Liver (tissue), 9 donors: ENCODE measurements around the gene XAF1. TPM values are rescaled to one million over a fixed set of nuclear protein-coding genes. Genes with fewer than 3 reads are reported as not detected.
A peak's percentile ranks its signal among the peaks of the same experiment; 100 is the strongest.

Experiments
- DNase-seq: peaks from one replicate; pipeline ENCODE4 v3.0.0-alpha.2; 2017; ENCODE audit warnings: low spot score
- H3K27ac ChIP-seq, 2 donors: one replicate each; pipeline ENCODE4 v1.7.0; 2013; ENCODE audit warnings: inconsistent platforms in 2 of 2, low read length in 2 of 2, control low read depth in 1 of 2, low read depth in 1 of 2, mild to moderate bottlenecking in 1 of 2
- H3K27me3 ChIP-seq, 4 donors: one replicate each; pipeline versions ENCODE4 v1.6.1 to v1.7.0; 2013; ENCODE audit warnings: low read length in 3 of 4, inconsistent platforms in 1 of 4, mild to moderate bottlenecking in 1 of 4, moderate library complexity in 1 of 4; ENCODE audit not compliant: control insufficient read depth in 4 of 4, insufficient read depth in 4 of 4
- H3K36me3 ChIP-seq, 4 donors: one replicate each; pipeline versions ENCODE4 v1.6.1 to v1.7.0; 2013; ENCODE audit warnings: low read length in 3 of 4, mild to moderate bottlenecking in 3 of 4, low read depth in 1 of 4, moderate library complexity in 1 of 4; ENCODE audit not compliant: control insufficient read depth in 4 of 4, insufficient read depth in 3 of 4
- H3K4me1 ChIP-seq, 4 donors: one replicate each; pipeline versions ENCODE4 v1.6.1 to v1.7.0; 2013; ENCODE audit warnings: low read length in 3 of 4, mild to moderate bottlenecking in 3 of 4, moderate library complexity in 1 of 4; ENCODE audit not compliant: control insufficient read depth in 4 of 4, insufficient read depth in 4 of 4
- H3K4me3 ChIP-seq, 3 donors: one replicate each; pipeline versions ENCODE4 v1.6.1 to v1.7.0; 2013; ENCODE audit warnings: low read length in 3 of 3, control low read depth in 1 of 3, low read depth in 1 of 3, mild to moderate bottlenecking in 1 of 3
- H3K9ac ChIP-seq, 2 donors: one replicate each; pipeline ENCODE4 v1.7.0; 2013; ENCODE audit warnings: low read length in 2 of 2, mild to moderate bottlenecking in 2 of 2, moderate library complexity in 2 of 2, control low read depth in 1 of 2, low read depth in 1 of 2
- H3K9me3 ChIP-seq, 4 donors: one replicate each; pipeline versions ENCODE4 v1.6.1 to v1.7.0; 2013; ENCODE audit warnings: low read length in 3 of 4; ENCODE audit not compliant: control insufficient read depth in 4 of 4
- EGR1 ChIP-seq, 2 donors: IDR thresholded peaks; 2 replicates each; pipeline ENCODE4 v1.6.1; 2016 to 2018; ENCODE audit warnings: antibody characterized with exemption in 2 of 2, low read depth in 2 of 2
- FOXA1 ChIP-seq: IDR thresholded peaks from 2 replicates; pipeline ENCODE4 v1.6.1; 2016; ENCODE audit warnings: antibody characterized with exemption
- FOXA2 ChIP-seq: IDR thresholded peaks from 2 replicates; pipeline ENCODE4 v1.6.1; 2016; ENCODE audit warnings: antibody characterized with exemption
- GABPA ChIP-seq, 2 donors: IDR thresholded peaks in 1 of 2; conservative IDR thresholded peaks in 1 of 2; 2 replicates each; pipeline ENCODE4 v1.6.1; 2016; ENCODE audit warnings: antibody characterized with exemption in 2 of 2, mild to moderate bottlenecking in 1 of 2, moderate library complexity in 1 of 2
- HNF4A ChIP-seq, 2 donors: conservative IDR thresholded peaks; 2 replicates each; pipeline ENCODE4 v1.6.1; 2016; ENCODE audit warnings: antibody characterized with exemption in 2 of 2, mild to moderate bottlenecking in 2 of 2
- HNF4G ChIP-seq: IDR thresholded peaks from 2 replicates; pipeline ENCODE4 v1.6.1; 2016; ENCODE audit warnings: antibody characterized with exemption
- JUND ChIP-seq, 2 donors: IDR thresholded peaks; 2 replicates each; pipeline ENCODE4 v1.6.1; 2016; ENCODE audit warnings: antibody characterized with exemption in 2 of 2
- NR2F2 ChIP-seq: IDR thresholded peaks from 2 replicates; pipeline ENCODE4 v1.6.1; 2016; ENCODE audit warnings: antibody characterized with exemption
- RAD21 ChIP-seq, 2 donors: IDR thresholded peaks; 2 replicates each; pipeline ENCODE4 v1.6.1; 2016; ENCODE audit warnings: antibody characterized with exemption in 2 of 2, mild to moderate bottlenecking in 2 of 2
- RXRA ChIP-seq, 2 donors: IDR thresholded peaks; 2 replicates each; pipeline ENCODE4 v1.6.1; 2017 to 2018; ENCODE audit warnings: antibody characterized with exemption in 2 of 2, mild to moderate bottlenecking in 1 of 2
- SP1 ChIP-seq: IDR thresholded peaks from 2 replicates; pipeline ENCODE4 v1.6.1; 2018; ENCODE audit warnings: antibody characterized with exemption, mild to moderate bottlenecking
- TAF1 ChIP-seq: conservative IDR thresholded peaks from 2 replicates; pipeline ENCODE4 v1.6.1; 2016; ENCODE audit warnings: antibody characterized with exemption, mild to moderate bottlenecking
- YY1 ChIP-seq: IDR thresholded peaks from 2 replicates; pipeline ENCODE4 v1.6.1; 2016; ENCODE audit warnings: antibody characterized with exemption, mild to moderate bottlenecking
- WGBS: extraction: QIAGEN DNeasy Blood & Tissue Kit; methylation state at CpG from one replicate; pipeline ENCODE4 v1.1.7; 2013; 5-methylcytosine and 5-hydroxymethylcytosine counted together
- polyA plus RNA-seq, 2 donors: library from polyadenylated mRNA; stranded (reverse) in 1 of 2; unstranded in 1 of 2; fragments of 200-250 nt in 1 of 2; fragments of >200 nt in 1 of 2; fragmentation: Nextera tagmentation in 1 of 2; extraction: Ambion mirVana in 1 of 2; gene quantifications; one replicate each; pipeline versions ENCODE4 v1.2.1 to v1.2.3, GENCODE V29; 2013 to 2015
- total RNA-seq, 2 donors: library from RNA; depleted of rRNA; stranded (reverse); fragments of >200 nt; gene quantifications; one replicate each; pipeline ENCODE4 v1.2.3, GENCODE V29; 2014
- TF ChIP-seq, protein P1 (sequence below): fragments of 150-350 bp; IDR thresholded peaks from 2 replicates; pipeline ENCODE4 v1.5.1; 2017; ENCODE audit warnings: improper control_type of control experiment, low read depth, low read length; ENCODE audit not compliant: missing input control
- TF ChIP-seq, protein P2 (sequence below): IDR thresholded peaks from 2 replicates; pipeline ENCODE4 v1.6.1; 2016; ENCODE audit warnings: antibody characterized with exemption
- TF ChIP-seq, protein P3 (sequence below): IDR thresholded peaks from 2 replicates; pipeline ENCODE4 v1.6.1; 2016; ENCODE audit warnings: antibody characterized with exemption
- TF ChIP-seq, protein P4 (sequence below): IDR thresholded peaks from 2 replicates; pipeline ENCODE4 v1.6.1; 2016; ENCODE audit warnings: antibody characterized with exemption, mild to moderate bottlenecking
- TF ChIP-seq, protein P5 (sequence below): IDR thresholded peaks from 2 replicates; pipeline ENCODE4 v1.6.1; 2016; ENCODE audit warnings: antibody characterized with exemption
- donor health status: healthy.
- donor health status: healthy.
- donor health status: healthy.
- donor health status: healthy.
- donor health status: healthy.

Gene XAF1, protein sequence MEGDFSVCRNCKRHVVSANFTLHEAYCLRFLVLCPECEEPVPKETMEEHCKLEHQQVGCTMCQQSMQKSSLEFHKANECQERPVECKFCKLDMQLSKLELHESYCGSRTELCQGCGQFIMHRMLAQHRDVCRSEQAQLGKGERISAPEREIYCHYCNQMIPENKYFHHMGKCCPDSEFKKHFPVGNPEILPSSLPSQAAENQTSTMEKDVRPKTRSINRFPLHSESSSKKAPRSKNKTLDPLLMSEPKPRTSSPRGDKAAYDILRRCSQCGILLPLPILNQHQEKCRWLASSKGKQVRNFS
- 10 to 100 TPM in 1 of 2 donors, 1 to 10 TPM in 1; 6.7 to 33.9 TPM for total RNA-seq
- 10 to 100 TPM; 18.3 to 20.2 TPM for polyA plus RNA-seq

DNA sequence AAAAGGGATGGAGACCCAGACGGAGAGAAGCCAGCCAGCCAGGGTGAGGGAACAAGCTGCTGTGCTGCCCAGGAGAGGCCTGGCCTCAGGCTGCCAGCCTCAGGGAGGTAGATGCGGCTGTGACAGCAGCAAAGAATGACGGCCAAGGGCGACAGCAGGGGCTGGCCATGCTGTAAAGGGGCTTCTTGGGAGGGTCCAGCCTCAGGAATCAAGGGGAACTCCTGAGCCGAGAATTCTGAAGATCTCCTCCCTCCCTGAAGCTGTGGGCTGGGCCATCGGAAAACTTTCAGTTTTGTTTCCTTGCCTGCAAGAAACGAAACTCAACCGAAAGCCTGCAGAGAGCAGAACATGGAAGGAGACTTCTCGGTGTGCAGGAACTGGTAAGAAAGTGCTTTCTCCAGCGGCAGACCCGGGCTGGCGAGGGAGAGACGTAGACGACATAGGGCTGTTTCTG is at the start of gene XAF1:
XAF1 (plus strand) TSS at position 316 of the 454 bp plus-strand sequence; CDS start at position 349, 33 bp downstream.
- 3% methylated on average over 14 of the region's 14 CpGs for WGBS
- no peaks in the 10 kb centered on the region for H3K27me3 ChIP-seq
- peaks cover 11 to 43% (median 31%) of the 10 kb centered on the region in 4 donors for H3K4me1 ChIP-seq
- no peaks in the 10 kb centered on the region for H3K9me3 ChIP-seq
- peak within 1 kb of the TSS; percentile 79 to 89 for H3K9ac ChIP-seq
- DNase-seq: no peak
- peak within 1 kb of the TSS; percentile 92 to 97 for H3K27ac ChIP-seq
- H3K36me3 ChIP-seq: peaks cover 0 to 21% (median 19%) of the 10 kb centered on the region in 4 donors
- peak within 1 kb of the TSS; percentile 60 to 95 (median 88) for H3K4me3 ChIP-seq
- TF ChIP-seq GABPA (IDR thresholded peaks at IDR 0.05 in 1 of 2, conservative IDR thresholded peaks at IDR 0.05 in 1 of 2) (no peak), RAD21 (IDR thresholded peaks at IDR 0.05) (peak in 1 of 2 donors; percentile 29), RXRA (IDR thresholded peaks at IDR 0.05) (peak in 1 of 2 donors; percentile 6), YY1 (peak; percentile 69), EGR1 (IDR thresholded peaks at IDR 0.05; ENCODE audit: low read depth in 2 of 2) (no peak), JUND (IDR thresholded peaks at IDR 0.05) (no peak), FOXA1 (no peak)
- TF ChIP-seq, protein P1, sequence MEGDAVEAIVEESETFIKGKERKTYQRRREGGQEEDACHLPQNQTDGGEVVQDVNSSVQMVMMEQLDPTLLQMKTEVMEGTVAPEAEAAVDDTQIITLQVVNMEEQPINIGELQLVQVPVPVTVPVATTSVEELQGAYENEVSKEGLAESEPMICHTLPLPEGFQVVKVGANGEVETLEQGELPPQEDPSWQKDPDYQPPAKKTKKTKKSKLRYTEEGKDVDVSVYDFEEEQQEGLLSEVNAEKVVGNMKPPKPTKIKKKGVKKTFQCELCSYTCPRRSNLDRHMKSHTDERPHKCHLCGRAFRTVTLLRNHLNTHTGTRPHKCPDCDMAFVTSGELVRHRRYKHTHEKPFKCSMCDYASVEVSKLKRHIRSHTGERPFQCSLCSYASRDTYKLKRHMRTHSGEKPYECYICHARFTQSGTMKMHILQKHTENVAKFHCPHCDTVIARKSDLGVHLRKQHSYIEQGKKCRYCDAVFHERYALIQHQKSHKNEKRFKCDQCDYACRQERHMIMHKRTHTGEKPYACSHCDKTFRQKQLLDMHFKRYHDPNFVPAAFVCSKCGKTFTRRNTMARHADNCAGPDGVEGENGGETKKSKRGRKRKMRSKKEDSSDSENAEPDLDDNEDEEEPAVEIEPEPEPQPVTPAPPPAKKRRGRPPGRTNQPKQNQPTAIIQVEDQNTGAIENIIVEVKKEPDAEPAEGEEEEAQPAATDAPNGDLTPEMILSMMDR: no peak
- TF ChIP-seq, protein P2, sequence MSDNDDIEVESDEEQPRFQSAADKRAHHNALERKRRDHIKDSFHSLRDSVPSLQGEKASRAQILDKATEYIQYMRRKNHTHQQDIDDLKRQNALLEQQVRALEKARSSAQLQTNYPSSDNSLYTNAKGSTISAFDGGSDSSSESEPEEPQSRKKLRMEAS: no peak
- TF ChIP-seq, protein P3, sequence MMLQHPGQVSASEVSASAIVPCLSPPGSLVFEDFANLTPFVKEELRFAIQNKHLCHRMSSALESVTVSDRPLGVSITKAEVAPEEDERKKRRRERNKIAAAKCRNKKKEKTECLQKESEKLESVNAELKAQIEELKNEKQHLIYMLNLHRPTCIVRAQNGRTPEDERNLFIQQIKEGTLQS: no peak

DNA sequence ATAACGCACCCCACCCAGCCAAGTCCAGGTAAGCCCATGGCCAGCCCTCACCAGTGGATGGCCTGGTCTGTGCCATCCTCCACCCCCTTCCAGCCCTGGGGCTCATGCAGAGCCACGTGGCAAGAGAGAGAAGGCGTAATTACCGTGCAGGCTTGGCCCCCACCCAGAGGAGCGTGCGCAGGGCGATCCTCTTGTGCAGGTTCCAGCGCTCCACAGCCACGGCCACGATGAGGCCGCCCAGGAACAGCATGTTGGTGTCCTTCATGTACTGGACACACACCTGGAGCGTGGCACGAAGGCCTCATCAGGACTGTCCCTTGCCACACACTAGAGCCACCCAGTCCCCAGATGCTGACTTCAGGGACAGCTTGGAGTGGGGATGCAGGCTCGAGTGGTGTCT is 49.3 kb upstream of the XAF1 start:
- H3K27ac ChIP-seq: peak overlapping the region; percentile 79 to 97
- H3K9ac ChIP-seq: peak overlapping the region in 1 of 2 donors; percentile 39
- no peaks in the 10 kb centered on the region for H3K9me3 ChIP-seq
- WGBS: 42% methylated on average over 14 of the region's 14 CpGs
- no peak overlapping the region for H3K4me3 ChIP-seq
- peaks cover 21 to 85% (median 68%) of the 10 kb centered on the region in 4 donors for H3K4me1 ChIP-seq
- no peak for DNase-seq
- H3K27me3 ChIP-seq: no peaks in the 10 kb centered on the region
- H3K36me3 ChIP-seq: peaks cover 0 to 14% (median 5%) of the 10 kb centered on the region in 4 donors
- TF ChIP-seq FOXA2: peak; percentile 20
- TF ChIP-seq, protein P4, sequence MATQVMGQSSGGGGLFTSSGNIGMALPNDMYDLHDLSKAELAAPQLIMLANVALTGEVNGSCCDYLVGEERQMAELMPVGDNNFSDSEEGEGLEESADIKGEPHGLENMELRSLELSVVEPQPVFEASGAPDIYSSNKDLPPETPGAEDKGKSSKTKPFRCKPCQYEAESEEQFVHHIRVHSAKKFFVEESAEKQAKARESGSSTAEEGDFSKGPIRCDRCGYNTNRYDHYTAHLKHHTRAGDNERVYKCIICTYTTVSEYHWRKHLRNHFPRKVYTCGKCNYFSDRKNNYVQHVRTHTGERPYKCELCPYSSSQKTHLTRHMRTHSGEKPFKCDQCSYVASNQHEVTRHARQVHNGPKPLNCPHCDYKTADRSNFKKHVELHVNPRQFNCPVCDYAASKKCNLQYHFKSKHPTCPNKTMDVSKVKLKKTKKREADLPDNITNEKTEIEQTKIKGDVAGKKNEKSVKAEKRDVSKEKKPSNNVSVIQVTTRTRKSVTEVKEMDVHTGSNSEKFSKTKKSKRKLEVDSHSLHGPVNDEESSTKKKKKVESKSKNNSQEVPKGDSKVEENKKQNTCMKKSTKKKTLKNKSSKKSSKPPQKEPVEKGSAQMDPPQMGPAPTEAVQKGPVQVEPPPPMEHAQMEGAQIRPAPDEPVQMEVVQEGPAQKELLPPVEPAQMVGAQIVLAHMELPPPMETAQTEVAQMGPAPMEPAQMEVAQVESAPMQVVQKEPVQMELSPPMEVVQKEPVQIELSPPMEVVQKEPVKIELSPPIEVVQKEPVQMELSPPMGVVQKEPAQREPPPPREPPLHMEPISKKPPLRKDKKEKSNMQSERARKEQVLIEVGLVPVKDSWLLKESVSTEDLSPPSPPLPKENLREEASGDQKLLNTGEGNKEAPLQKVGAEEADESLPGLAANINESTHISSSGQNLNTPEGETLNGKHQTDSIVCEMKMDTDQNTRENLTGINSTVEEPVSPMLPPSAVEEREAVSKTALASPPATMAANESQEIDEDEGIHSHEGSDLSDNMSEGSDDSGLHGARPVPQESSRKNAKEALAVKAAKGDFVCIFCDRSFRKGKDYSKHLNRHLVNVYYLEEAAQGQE: peak; percentile 22
- no peak for TF ChIP-seq NR2F2
- TF ChIP-seq JUND (IDR thresholded peaks at IDR 0.05): no peak
- TF ChIP-seq, protein P2: peak; percentile 72
- peak in 1 of 2 donors; percentile 68 for TF ChIP-seq HNF4A (conservative IDR thresholded peaks at IDR 0.05)
- TF ChIP-seq, protein P3: no peak
- TF ChIP-seq GABPA (IDR thresholded peaks at IDR 0.05 in 1 of 2, conservative IDR thresholded peaks at IDR 0.05 in 1 of 2): no peak
- TF ChIP-seq, protein P1: no peak
- peak; percentile 11 for TF ChIP-seq FOXA1
- no peak for TF ChIP-seq HNF4G
- TF ChIP-seq YY1: peak; percentile 53
- TF ChIP-seq, protein P5, sequence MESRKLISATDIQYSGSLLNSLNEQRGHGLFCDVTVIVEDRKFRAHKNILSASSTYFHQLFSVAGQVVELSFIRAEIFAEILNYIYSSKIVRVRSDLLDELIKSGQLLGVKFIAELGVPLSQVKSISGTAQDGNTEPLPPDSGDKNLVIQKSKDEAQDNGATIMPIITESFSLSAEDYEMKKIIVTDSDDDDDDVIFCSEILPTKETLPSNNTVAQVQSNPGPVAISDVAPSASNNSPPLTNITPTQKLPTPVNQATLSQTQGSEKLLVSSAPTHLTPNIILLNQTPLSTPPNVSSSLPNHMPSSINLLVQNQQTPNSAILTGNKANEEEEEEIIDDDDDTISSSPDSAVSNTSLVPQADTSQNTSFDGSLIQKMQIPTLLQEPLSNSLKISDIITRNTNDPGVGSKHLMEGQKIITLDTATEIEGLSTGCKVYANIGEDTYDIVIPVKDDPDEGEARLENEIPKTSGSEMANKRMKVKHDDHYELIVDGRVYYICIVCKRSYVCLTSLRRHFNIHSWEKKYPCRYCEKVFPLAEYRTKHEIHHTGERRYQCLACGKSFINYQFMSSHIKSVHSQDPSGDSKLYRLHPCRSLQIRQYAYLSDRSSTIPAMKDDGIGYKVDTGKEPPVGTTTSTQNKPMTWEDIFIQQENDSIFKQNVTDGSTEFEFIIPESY: no peak
- TF ChIP-seq TAF1: no peak
- no peak for TF ChIP-seq RAD21 (IDR thresholded peaks at IDR 0.05)
- no peak for TF ChIP-seq EGR1 (IDR thresholded peaks at IDR 0.05; ENCODE audit: low read depth in 2 of 2)
- peak in 1 of 2 donors; percentile 80 for TF ChIP-seq RXRA (IDR thresholded peaks at IDR 0.05)
- TF ChIP-seq SP1: peak; percentile 56
